Epithelial cell of esophagus (primary cell): ENCODE data around the gene SLC19A1.

Source experiments
- DNase-seq: peaks from one replicate; pipeline ENCODE4 v3.0.0; 2010; ENCODE audit warnings: low read depth
- H3K4me3 ChIP-seq: 2 replicates; pipeline ENCODE4 v1.5.1; 2011; ENCODE audit warnings: mild to moderate bottlenecking, low read length, control low read depth
- CTCF ChIP-seq: IDR thresholded peaks from 2 replicates; pipeline ENCODE4 v1.5.1; 2011; ENCODE audit warnings: low read depth, mild to moderate bottlenecking, low read length, control low read depth, inconsistent platforms; ENCODE audit not compliant: insufficient read depth; ENCODE audit errors: missing control alignments

SLC19A1 gene

GRCh38 chr21:45488931-45489721, 53.1 kb downstream of the SLC19A1 start:
- TF ChIP-seq CTCF, result no peak
- no peak for DNase-seq
- H3K4me3 ChIP-seq, result no peak overlapping the region

- no peak for TF ChIP-seq CTCF
Measured at GRCh38 chr21:45487891-45488600, 54.2 kb downstream of the SLC19A1 start.

GRCh38 chr21:45487161-45487806, 55.0 kb downstream of the SLC19A1 start:
- H3K4me3 ChIP-seq, result no peak overlapping the region
- TF ChIP-seq CTCF, result no peak
- DNase-seq, result no peak

More at GRCh38 chr21:45487891-45488600, 54.2 kb downstream of the SLC19A1 start:
- H3K4me3 ChIP-seq, result no peak overlapping the region
- DNase-seq, result no peak

GRCh38 chr21:45486443-45487160, 55.6 kb downstream of the SLC19A1 start:
- no peak for TF ChIP-seq CTCF
- no peak for DNase-seq
- no peak overlapping the region for H3K4me3 ChIP-seq

GRCh38 chr21:45485686-45486442, 56.4 kb downstream of the SLC19A1 start:
- no peak for DNase-seq
- H3K4me3 ChIP-seq, result no peak overlapping the region
- TF ChIP-seq CTCF, result no peak

GRCh38 chr21:45484318-45484717, 57.9 kb downstream of the SLC19A1 start:
- TF ChIP-seq CTCF, result no peak
- no peak overlapping the region for H3K4me3 ChIP-seq
- DNase-seq, result no peak
